Sigmoid colon (tissue), 4 donors: ENCODE data around the gene TAOK2.

Experiments used
- EP300 ChIP-seq, 4 donors: sonication (generic); formaldehyde crosslinking; IDR thresholded peaks; one replicate each; pipeline ENCODE4 v1.6.1; 2017; ENCODE audit warnings: antibody characterized with exemption in 4 of 4
- POLR2A ChIP-seq, 2 donors: fragments of 450-650 bp; IDR thresholded peaks; one replicate each; pipeline ENCODE4 v1.6.1; 2016; ENCODE audit warnings: antibody characterized with exemption in 2 of 2, mild to moderate bottlenecking in 2 of 2, moderate library complexity in 2 of 2
- POLR2AphosphoS5 ChIP-seq, 4 donors: sonication (generic); formaldehyde crosslinking; IDR thresholded peaks; one replicate each; pipeline ENCODE4 v1.6.1; 2017; ENCODE audit warnings: antibody characterized with exemption in 4 of 4
- TF ChIP-seq, protein P1 (sequence below), 4 experiments: fragments of 450-650 bp in 3 of 4; fragments of 200-600 bp in 1 of 4; IDR thresholded peaks; one replicate each; pipeline ENCODE4 v1.5.1; 2016 to 2019; ENCODE audit warnings: antibody characterized with exemption in 4 of 4, mild to moderate bottlenecking in 3 of 4, moderate library complexity in 2 of 4

DNA sequence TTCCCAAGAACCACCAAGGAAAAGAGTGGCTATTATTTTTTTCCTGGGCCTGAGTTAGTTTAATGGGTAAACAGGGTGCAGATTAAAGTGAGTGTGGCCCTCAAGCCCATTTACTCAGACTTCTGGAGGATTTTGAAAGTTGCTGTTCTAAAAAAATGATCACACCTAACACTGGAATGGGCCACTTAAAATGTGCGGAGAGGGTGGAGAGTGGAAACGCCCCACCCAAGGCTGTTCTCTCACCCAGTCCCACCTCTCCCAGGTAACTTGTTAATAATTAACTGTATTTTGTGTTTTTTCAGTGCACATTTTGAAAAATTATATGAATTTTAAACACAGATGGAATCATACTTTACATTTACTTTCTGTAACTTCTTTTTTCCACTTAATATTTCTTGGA lies 16.4 kb downstream of the TAOK2 start:
- TF ChIP-seq, protein P1, sequence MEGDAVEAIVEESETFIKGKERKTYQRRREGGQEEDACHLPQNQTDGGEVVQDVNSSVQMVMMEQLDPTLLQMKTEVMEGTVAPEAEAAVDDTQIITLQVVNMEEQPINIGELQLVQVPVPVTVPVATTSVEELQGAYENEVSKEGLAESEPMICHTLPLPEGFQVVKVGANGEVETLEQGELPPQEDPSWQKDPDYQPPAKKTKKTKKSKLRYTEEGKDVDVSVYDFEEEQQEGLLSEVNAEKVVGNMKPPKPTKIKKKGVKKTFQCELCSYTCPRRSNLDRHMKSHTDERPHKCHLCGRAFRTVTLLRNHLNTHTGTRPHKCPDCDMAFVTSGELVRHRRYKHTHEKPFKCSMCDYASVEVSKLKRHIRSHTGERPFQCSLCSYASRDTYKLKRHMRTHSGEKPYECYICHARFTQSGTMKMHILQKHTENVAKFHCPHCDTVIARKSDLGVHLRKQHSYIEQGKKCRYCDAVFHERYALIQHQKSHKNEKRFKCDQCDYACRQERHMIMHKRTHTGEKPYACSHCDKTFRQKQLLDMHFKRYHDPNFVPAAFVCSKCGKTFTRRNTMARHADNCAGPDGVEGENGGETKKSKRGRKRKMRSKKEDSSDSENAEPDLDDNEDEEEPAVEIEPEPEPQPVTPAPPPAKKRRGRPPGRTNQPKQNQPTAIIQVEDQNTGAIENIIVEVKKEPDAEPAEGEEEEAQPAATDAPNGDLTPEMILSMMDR (IDR thresholded peaks at IDR 0.05) = no peak
- no peak for TF ChIP-seq POLR2A (IDR thresholded peaks at IDR 0.05)
- no peak for TF ChIP-seq POLR2AphosphoS5 (IDR thresholded peaks at IDR 0.05)
- no peak for TF ChIP-seq EP300 (IDR thresholded peaks at IDR 0.05)
